GM18499 (cell line): ENCODE measurements around the gene TOPAZ1.

Experiments used
- ATAC-seq: cut with Tn5 transposase; IDR thresholded peaks from one replicate; pipeline ENCODE4 v1.9.1; 2021; ENCODE audit warnings: moderate number of reproducible peaks; ENCODE audit not compliant: insufficient read depth, unreplicated experiment

The TOPAZ1 gene

DNA sequence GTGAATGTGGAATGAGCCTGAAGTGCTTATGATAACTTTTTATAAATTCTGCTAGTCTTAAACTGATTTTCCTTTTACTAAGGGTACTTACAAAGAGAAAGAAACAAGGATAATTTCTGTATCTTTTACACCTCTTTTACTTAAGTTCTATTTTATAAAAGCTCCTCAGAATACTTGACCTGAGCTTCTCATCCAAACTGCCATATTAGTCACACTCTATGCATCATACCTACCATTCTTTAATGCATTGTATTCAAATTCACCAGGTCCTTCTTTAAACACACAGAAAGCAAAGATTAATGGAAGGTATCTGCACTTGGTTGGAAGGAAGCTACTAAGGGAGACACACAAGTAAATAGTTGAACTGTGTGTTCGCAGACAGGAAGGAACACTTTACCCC is 1.6 kb upstream of the TOPAZ1 start:
- no peak for ATAC-seq

DNA sequence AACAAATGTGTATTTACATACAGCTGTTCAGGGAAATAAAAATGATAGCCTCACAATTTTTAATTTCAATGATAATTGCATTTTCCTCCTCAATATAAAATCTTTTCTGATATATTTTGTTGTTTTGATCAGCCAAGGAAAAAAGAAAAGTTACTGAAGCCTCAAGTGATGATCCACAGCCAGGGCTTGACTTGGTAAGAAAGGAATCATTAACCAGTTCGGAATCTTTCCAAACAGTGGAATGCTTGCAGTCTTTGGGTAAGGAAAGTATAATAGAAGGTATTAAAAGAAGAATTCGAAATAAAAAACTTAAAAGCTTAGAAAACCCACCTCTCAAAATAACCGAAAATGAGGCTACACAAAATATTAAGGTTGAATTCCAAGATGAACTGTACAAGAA is 1.0 kb downstream of the TOPAZ1 start:
- ATAC-seq: no peak

DNA sequence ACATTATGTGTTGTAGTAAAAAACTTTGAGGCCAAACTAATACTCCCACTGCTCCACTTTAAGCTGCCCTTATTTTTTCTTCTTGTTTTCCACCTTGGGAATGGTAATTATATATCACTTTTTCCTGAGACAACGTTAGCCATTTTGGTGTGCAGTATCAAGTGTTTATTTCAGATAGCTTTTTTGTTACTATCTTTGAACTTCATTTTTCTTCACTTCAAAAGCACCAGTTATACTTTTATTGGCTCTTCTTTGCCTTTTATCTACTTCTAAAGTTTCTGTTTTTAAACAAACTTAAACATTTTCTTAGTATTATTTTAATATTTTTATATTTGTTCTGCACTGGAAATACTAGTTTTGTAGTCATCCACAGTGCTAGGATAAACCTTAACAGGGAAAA is 6.5 kb downstream of the TOPAZ1 start:
- ATAC-seq: no peak

DNA sequence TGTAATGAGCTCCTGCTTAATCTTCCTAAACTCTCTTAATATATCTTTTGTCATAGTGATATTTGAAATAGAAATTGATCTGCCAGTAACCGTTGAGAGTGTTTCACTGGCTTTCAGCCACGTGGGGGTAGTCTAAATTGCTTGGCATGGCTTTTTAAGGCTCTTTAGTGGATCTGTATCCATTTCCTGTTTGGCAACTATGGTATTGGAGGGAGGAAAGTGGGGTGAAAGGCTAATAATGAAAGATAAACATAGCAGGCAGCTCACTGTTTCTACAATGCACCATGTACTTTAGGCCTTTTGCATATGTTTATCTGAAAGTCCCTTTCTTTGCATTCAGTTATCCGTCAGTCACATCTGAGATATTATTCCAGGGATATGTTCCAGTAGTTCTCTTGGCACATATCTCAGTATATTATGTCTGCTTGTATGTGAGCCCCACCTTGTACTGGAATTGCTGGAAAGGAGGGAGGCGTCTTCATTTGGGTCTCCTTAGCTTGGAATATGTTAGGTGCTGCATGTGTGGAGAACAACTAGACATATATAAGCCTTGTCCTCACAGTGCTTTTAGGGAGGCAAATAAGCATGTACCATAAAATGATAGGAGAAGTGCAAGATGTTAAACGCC is 10.8 kb downstream of the TOPAZ1 start:
- ATAC-seq: no peak

DNA sequence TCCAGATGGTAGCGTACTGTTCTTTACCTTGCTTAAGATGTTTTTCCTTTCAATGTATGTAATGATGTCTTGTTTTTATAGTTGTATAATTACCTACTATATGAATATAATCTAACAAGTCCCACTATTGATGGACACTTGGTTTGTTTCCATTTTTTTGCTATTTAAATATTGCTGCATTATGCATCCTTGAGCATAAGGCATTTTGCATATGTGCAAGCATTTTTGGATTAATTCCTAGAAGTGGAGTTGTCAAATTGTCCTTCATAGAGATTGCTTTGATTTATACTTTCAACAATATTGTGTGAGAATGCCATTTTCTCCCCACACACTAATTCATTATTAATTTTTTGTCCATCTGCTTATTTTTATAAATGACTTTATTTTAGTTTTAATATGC is 17.7 kb downstream of the TOPAZ1 start:
- ATAC-seq: no peak

DNA sequence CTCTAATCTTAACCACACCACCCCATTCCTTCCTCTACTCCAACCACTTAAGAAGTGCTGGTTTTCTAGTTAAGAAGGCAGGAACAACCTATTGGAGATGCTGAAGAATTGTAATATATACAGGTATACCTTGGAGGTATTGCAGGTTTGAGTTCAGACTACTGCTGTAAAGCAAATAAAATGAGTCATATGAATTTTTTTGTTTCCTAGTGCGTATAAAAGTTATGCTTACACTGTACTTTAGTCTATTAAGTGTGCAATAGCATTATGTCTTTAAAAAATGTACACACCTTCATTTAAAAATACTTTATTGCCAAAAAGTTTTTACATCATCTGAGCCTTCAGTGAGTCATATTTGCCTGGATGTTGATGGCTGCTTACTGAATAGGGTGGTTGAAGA is 22.5 kb downstream of the TOPAZ1 start:
- no peak for ATAC-seq

DNA sequence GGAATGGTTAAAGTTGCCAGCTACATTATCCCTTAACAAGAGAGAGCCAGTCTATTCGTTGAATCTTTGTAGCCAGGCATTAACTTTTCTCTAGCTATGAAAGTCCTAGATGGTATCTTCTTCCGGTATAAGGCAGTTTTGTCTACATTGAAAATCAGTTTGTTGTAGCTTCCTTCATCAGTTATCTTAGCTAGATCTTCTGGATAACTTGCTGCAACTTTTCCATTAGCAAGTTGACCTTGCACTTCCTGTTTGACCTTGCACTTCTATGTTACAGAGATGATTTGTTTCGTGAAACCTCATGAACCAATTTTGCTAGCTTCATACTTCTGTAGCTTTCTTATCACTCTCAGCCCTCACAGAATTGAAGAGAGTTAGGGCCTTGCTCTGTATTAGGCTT is 24.1 kb downstream of the TOPAZ1 start:
- no peak for ATAC-seq

DNA sequence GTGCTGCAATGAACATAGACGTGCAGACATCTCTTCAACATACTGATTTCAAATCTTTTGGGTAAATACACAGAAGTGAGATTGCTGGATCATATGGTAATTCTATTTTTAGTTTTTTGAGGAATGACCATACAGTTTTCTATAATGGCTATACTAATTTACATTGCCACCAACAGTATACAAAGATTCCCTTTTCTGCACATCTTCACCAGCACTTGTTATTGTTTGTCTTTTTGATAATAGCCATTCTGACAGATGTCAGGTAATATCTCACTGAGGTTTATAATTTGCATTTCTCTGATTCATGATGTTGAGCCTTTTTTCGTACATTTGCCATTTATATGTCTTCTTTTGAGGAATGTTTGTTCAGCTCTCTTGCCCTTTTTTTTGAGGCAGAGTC is 30.5 kb downstream of the TOPAZ1 start:
- ATAC-seq: no peak

DNA sequence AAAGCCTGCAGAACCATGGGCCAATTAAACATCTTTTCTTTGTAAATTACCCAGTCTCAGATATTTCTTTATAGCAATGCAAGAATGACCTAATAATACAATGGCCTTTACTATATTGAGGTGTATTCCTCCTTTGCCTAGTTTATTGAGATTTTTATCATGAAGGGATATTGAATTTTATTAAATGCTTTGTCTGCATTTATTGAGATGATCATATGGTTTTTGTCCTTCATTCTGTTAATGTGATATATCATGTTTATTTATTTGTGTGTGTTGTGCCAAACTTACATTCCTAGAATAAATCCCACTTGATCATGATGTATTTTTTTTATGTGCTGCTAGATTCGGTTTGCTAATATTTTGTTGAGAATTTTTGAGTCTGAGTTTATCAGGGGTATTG is 36.2 kb downstream of the TOPAZ1 start:
- ATAC-seq: no peak

DNA sequence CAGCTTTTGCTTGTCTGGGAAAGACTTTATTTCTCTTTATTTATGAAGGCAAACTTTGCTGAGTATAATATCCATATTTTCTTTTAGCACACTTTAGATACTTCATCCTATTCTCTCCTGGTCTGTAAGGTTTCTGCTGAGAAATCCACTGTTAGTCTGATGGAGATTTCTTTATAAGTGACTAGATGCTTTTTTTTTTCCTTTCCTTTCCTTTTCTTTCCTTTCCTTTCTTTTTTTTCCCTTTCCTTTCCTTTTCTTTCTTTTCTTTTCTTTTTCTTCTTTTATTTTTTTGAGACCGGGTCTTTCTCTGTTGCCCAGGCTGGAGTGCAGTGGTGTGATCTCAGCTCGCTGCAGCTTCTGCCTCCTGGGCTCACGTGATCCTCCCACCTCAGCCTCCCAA is 38.4 kb downstream of the TOPAZ1 start:
- no peak for ATAC-seq

DNA sequence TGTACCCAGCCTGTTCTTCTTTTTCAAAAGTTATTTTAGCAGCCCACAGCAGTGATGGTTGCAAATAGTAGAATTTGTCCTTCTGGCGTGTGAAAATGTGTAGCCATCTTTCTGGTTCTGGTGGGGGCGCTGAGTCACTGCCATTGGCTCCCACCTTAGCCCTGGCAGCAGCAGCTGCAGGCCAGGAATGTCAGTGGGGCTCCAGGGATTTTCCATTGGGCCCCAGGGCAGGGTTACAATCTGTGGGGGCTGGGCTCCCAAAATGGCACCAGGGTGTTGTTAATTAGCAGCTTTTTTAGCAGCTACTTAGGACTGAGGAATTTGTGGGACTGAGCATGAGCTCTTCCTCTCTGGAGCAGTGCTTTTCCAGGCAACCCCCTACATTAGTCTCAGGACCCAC is 38.9 kb downstream of the TOPAZ1 start:
- no peak for ATAC-seq

DNA sequence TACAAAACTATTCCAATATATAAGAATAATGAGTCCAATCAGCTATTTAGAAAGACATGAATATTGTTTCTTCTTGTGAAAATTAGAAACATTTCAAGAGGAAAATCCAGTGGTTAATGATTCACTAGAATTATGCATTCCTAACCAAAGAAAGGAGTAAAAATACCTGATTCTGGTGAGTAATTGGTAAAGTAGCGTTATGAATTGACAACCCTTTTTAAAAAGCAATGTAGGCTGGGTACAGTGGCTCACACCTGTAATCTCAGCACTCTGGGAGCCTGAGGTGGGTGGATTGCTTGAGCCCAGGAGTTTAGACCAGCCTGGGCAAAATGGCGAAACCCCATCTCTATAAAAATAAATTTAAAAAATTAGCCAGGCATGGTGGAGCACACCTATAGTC is 43.3 kb downstream of the TOPAZ1 start:
- no peak for ATAC-seq

DNA sequence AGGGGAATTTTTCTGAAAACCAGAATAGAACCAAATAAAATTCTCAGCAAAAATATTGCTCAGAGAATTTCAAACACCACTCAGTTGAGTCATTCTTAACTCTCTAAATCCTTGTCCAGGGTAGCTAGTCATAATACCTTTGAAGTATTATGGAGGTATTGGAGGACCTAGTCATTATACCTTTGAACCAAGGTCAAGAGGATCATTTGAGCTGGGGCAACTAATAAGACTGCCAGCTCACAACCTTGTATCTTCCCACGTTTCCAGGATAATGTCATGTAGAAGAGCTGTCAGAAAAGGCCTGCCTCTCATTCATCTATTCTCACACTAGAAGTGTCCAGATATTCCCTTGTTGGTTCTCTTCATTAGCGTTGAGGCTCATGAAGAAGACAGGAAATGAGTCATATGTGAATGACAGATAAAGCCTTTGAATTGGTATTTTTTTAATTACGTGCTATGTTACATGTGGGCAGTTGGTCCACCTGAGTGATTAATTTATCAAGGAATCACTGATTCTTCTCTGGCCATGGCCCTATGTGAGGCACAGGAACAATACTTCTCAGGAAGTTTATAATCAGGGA is 48.3 kb downstream of the TOPAZ1 start:
- ATAC-seq: no peak

DNA sequence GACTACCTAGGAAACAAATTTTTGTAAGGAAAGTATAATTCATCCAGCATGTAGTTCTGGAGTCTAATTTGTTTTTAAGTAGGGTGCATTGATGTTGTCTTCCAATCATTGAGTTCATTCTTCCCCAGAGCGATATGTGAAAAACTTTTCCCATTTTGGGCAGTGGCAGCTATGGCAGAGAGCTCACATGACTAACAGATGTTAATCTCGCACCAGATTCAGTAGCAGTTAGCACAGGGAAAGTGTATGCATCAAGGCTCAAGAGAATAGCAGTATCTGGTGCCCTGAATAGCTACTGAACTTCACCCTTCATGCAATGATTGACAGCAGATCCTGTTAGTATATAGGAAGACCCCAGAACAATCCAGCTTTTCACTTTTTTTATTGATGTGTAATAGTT is 50.6 kb downstream of the TOPAZ1 start:
- ATAC-seq: no peak

DNA sequence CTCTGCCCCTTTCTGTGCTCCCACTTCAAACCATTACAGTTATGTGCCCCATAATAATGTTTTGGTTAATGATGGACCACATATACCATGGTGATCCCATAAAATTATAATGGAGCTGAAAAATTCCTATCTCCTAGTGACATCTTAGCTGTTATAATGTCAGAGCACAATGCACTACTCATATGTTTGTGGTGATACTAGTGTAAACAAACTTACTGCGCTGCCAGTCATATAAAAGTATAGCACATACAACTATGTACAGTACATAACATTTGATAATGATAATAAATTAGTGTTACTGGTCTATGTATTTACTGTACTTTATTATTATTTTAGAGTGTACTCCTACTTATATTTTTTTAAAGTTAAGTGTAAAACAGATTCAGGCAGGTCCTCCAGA is 51.3 kb downstream of the TOPAZ1 start:
- no peak for ATAC-seq

DNA sequence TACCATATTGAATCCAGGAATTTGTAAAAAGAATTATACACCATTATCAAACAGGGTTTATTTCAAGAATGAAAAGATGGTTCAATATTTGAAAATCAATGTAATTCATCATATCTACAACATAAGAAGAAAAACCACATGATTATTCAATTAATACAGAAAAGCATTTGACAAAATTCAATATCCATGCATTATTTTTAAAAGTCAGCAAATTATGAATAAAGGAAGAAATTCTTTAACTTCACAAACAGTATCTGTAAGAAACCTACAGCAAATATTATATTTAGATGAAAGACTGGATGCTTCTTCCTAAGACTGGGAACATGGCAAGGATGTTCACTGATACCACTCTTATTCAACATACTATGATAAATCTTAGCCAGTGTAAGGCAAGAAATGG is 55.6 kb downstream of the TOPAZ1 start:
- ATAC-seq: no peak

DNA sequence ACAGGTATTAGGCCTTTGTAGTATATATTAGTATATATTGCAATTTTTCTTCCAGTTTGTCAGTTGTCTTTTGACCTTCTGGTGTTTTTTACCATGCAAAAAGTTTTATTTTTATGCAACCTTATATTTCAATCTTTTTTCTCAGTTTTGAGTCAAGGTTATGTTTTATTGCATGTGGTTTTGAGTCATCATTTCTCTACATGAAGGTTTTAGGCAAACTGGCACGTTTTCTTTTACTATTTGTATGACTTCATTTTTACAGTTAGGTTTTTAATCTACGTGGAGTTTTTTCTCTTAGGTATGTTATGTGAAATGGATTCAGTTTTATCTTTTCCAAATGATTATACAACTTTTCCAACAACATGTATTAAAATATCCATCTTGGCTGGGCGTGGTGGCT is 60.1 kb downstream of the TOPAZ1 start:
- no peak for ATAC-seq

DNA sequence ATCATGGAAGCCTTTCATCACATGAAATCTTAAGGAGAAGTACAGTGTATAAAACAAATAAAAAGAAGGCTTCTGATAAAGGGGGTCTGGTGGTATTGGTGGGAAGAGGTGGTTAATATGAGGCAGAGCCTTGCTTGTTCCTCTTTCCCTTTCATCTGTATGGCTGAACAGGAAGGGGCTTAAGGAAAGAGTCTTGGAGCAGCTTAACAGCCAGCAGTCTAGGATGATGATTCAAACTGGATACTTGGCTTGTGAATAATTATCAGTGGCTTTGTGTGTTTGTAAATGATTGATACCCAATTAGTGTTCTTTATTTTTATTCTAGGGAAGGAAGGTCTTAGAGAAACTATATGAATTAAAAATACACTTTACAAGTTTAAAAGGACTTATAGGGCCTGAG is 67.8 kb downstream of the TOPAZ1 start:
- ATAC-seq: no peak

DNA sequence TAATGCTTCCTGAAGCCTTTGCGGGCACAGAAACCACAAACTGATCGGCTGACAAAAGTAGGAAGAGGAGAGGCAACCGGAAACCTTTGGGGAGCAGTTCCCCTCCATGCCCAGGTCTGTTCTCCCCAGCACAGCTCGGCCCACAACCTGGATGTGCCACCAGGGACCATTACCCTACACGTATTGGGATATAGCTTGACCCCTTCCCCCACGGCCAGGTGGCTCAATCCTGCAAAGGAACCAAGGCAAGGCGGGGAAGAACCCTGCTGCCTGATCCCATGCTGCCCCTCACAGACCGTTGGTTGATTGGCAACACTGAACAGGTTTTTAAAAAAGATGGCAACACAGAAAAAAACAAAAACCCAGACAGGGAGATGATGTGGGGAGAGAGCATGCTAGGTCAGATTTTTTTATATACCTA is 77.2 kb downstream of the TOPAZ1 start:
- ATAC-seq: no peak

DNA sequence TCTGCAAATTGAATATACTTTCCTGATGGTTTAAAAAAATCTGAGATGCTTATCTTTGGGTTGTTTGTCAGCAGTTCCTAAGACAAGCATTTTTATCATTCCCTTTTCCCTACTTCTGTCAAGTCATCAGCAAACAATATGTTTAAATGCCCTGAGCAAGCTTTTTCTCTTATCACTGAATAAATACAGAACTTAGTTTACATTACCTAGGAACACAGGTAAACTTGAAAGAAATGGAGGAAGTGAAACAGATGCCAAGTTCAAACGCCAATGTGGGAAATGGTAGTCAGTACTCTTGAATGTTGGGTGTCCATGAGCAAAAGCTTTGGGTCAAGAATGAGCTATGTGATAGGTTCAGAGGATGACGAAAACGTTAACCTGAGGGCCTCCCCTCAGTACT is 79.6 kb downstream of the TOPAZ1 start:
- no peak for ATAC-seq

DNA sequence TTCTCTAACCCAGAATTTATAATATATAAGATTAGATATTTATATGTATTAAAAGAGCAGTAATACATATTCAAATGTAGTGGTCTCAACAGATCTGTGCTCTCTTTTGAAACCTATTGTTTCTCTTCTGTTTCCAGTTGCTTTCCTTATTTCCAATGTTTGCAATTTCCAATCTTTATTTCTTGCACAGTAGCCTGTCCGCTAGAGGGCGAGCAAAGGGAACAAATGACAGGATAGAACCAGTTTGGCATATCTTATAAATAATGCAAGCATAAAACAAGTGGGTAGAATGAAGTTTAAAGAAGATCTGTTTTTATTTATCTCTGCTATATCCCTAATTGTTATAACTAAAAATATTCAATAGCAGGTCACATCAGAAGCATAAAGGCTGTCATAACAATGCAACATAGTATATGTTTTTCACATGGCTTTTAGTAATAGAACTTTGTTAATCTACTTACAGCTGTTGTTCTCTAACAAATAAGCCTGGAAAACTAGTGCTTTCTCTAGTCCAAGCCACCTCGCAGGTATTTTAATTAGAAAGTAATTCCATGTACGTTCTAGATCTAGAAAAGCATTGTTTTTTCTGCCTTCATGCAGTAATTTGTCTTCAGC is 81.8 kb downstream of the TOPAZ1 start:
- no peak for ATAC-seq

DNA sequence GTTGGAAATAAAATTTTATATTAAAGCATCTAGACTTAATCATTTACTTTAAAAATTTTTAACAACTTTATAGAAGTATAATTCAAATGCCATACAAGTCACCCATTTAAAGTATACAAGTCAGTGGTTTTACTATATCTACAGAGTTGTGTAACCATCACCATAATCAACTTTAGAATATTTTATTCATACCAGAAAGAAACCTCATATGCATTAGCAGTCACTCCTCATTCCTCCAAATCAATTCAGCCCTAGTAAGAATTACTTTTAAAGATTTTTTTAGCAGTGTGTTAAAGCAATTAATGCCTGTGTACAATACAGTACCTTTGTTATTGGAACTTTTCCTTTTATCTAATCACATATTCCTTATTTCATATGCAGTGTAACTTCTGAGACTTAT is 82.9 kb downstream of the TOPAZ1 start:
- ATAC-seq: no peak
